B cell (primary cell): ENCODE measurements around the gene PYDC2.

Source experiments
- EZH2 ChIP-seq: IDR thresholded peaks from 2 replicates; pipeline ENCODE4 v1.6.1; 2012; ENCODE audit warnings: borderline replicate concordance, low read depth, mild to moderate bottlenecking, moderate library complexity, low read length; ENCODE audit not compliant: insufficient read depth, poor library complexity, severe bottlenecking
- TF ChIP-seq, protein P1 (sequence below): fragments of 200-600 bp; IDR thresholded peaks from one replicate; pipeline ENCODE4 v1.8.0; 2022; ENCODE audit warnings: antibody characterized with exemption, mild to moderate bottlenecking

DNA sequence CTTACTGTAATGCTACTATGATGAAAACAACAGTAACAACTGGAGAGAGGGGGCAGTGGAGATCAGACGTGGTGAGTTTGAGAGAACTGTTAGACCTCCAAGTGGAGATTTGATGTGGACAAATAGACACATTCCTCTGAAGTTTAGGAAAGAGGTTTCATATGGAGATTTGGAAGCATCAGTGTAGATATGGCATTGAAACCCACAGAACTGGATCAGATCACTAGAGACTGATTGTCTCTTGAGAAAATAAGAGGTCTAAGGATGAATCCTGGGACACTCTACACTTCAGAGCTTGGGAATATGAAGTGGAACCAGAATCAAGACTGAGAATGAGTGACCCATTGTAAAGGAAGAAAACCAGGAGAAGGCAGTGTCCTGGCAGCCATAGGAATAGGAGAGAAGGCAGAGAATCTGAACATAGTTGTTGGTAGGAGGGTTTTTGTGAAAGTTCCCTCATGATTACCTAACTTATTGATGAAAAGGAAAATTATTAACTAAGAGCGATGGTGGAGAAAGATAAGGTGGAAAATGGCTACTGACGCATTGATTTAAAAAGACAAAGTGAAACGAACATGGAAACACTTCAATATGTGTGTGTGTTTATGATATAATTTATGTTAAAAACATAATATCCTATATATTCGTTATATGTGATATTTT, 29.7 kb upstream of the PYDC2 start:
- TF ChIP-seq, protein P1, sequence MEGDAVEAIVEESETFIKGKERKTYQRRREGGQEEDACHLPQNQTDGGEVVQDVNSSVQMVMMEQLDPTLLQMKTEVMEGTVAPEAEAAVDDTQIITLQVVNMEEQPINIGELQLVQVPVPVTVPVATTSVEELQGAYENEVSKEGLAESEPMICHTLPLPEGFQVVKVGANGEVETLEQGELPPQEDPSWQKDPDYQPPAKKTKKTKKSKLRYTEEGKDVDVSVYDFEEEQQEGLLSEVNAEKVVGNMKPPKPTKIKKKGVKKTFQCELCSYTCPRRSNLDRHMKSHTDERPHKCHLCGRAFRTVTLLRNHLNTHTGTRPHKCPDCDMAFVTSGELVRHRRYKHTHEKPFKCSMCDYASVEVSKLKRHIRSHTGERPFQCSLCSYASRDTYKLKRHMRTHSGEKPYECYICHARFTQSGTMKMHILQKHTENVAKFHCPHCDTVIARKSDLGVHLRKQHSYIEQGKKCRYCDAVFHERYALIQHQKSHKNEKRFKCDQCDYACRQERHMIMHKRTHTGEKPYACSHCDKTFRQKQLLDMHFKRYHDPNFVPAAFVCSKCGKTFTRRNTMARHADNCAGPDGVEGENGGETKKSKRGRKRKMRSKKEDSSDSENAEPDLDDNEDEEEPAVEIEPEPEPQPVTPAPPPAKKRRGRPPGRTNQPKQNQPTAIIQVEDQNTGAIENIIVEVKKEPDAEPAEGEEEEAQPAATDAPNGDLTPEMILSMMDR: no peak
- TF ChIP-seq EZH2: no peak
